ENCODE results near the gene PLSCR4. TPM values are rescaled to one million over a fixed set of nuclear protein-coding genes. Genes with fewer than 3 reads are reported as not detected.

Gene PLSCR4
- total and polyA plus RNA-seq, 9 donors, result 30.7 to 78.4 (median 50.9) TPM

- DNase-seq, result no peak
- no peak overlapping the region for H3K27ac ChIP-seq
- TF ChIP-seq EP300 (IDR thresholded peaks at IDR 0.05), result no peak
- no peak for TF ChIP-seq CTCF (IDR thresholded peaks at IDR 0.05)
- TF ChIP-seq POLR2A (IDR thresholded peaks at IDR 0.05), result no peak
- H3K4me1 ChIP-seq (ENCODE audit: insufficient read depth), result peaks cover 6% of the 10 kb centered on the region
- no peaks in the 10 kb centered on the region for H3K36me3 ChIP-seq
- no peaks in the 10 kb centered on the region for H3K27me3 ChIP-seq
- H3K4me3 ChIP-seq, result no peak overlapping the region
- intact Hi-C loops (cut with DNase I), result loop anchor here in 3 of 4 donors (5.0 to 10.0 kb wide), 3 partner anchors 106 to 351 kb away; no protein-coding TSS in a partner anchor
- H3K9me3 ChIP-seq, result no peaks in the 10 kb centered on the region
These were observed 29.6 kb downstream of the PLSCR4 start for GRCh38 chr3:146221276-146221675.

- no peak overlapping the region for H3K4me3 ChIP-seq
- no peaks in the 10 kb centered on the region for H3K9me3 ChIP-seq
- peak; percentile 23 to 73 (median 55) for DNase-seq
- intact Hi-C loops (cut with DNase I), result loop anchor here in 2 of 4 donors (5.0 to 10.0 kb wide), 2 partner anchors 108 to 116 kb away; no protein-coding TSS in a partner anchor
- no peak overlapping the region for H3K27ac ChIP-seq
- no peaks in the 10 kb centered on the region for H3K36me3 ChIP-seq
- peaks cover 6% of the 10 kb centered on the region for H3K4me1 ChIP-seq (ENCODE audit: insufficient read depth)
- 72 to 73% (median 72%) methylated on average over 13 of the region's 13 CpGs for WGBS, 3 donors
- H3K27me3 ChIP-seq, result no peaks in the 10 kb centered on the region
- TF ChIP-seq POLR2A (IDR thresholded peaks at IDR 0.05) (no peak), CTCF (IDR thresholded peaks at IDR 0.05) (peak; percentile 59 to 78 (median 67))
These were observed 31.7 kb downstream of the PLSCR4 start for GRCh38 chr3:146218880-146219866.

DNA sequence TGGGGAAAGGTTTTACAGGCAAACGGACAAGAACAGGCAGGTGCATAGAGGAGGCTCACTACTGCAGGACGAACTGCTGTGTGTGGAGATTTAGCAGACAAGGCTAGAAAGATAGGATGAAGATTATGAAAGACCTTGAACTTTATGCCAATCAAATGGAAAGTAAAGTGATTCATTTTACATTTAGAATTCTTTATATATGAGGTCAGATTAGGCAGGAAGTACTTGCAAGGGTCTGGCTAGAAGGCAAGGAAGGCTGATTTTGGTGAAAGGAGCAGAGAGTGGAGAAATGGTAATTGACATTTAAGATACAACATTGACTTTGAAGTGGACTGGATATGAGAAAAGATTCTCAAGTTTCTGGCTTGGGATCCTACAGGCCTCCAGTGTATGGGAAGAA lies 33.6 kb downstream of the PLSCR4 start:
- TF ChIP-seq CTCF (IDR thresholded peaks at IDR 0.05) (no peak), EP300 (IDR thresholded peaks at IDR 0.05) (no peak), POLR2A (IDR thresholded peaks at IDR 0.05) (no peak)
- Histone ChIP-seq H3K4me1 (ENCODE audit: insufficient read depth) (peaks cover 2% of the 10 kb centered on the region), H3K36me3 (no peaks in the 10 kb centered on the region), H3K27me3 (no peaks in the 10 kb centered on the region), H3K9me3 (no peaks in the 10 kb centered on the region), H3K4me3 (no peak overlapping the region), H3K27ac (no peak overlapping the region)
- 89 to 95% (median 93%) methylated on average over 2 of the region's 2 CpGs for WGBS, 3 donors
- intact Hi-C loops (cut with DNase I), result loop anchor here in 2 of 4 donors (5.0 to 10.0 kb wide), 2 partner anchors 110 to 117 kb away; no protein-coding TSS in a partner anchor
- DNase-seq, result no peak

DNA sequence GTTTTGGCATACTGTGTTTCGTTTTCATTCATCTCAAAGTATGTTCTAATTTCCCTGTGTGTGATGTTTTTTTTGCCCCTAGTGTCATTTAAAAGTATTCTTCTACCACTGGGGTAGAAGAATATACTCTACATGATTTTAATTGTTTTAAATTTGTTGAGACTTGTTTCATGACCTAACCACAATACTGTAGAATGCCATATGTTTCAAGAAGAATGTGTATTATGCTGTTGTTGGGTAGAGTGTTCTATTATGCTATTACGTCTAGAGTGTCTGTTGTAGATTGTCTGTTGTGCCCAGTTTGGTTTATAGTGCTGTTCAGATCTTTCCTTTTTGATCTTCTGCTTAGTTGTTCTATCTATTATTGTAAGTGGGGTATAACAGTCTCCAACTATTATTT lies 36.4 kb downstream of the PLSCR4 start:
- 94 to 98% (median 97%) methylated on average over 2 of the region's 2 CpGs for WGBS, 3 donors
- Histone ChIP-seq H3K9me3 (no peaks in the 10 kb centered on the region), H3K36me3 (no peaks in the 10 kb centered on the region), H3K27me3 (no peaks in the 10 kb centered on the region), H3K4me1 (ENCODE audit: insufficient read depth) (peaks cover 1% of the 10 kb centered on the region), H3K4me3 (no peak overlapping the region), H3K27ac (no peak overlapping the region)
- intact Hi-C loops (cut with DNase I), result loop anchor here in 1 of 4 donors (10.0 kb wide), 1 partner anchor 120 kb away; no protein-coding TSS in a partner anchor
- no peak for DNase-seq
- no peak for TF ChIP-seq EP300 (IDR thresholded peaks at IDR 0.05)
- no peak for TF ChIP-seq POLR2A (IDR thresholded peaks at IDR 0.05)

GRCh38 chr3:146209371-146209770 lies 41.5 kb downstream of the PLSCR4 start:
- Histone ChIP-seq H3K4me1 (ENCODE audit: insufficient read depth) (no peaks in the 10 kb centered on the region), H3K27me3 (no peaks in the 10 kb centered on the region), H3K27ac (no peak overlapping the region), H3K36me3 (no peaks in the 10 kb centered on the region), H3K4me3 (no peak overlapping the region), H3K9me3 (no peaks in the 10 kb centered on the region)
- intact Hi-C loops (cut with DNase I), result no loop called here
- TF ChIP-seq CTCF (IDR thresholded peaks at IDR 0.05) (no peak), EP300 (IDR thresholded peaks at IDR 0.05) (no peak), POLR2A (IDR thresholded peaks at IDR 0.05) (no peak)
- DNase-seq, result no peak
